ENCODE data around the gene CFAP46.

- TF ChIP-seq CTCF (IDR thresholded peaks at IDR 0.05) (no peak), POLR2A (IDR thresholded peaks at IDR 0.05) (no peak)
Measured at GRCh38 chr10:132813560-132814468, 128.6 kb downstream of the CFAP46 start.

All from Peyer's patch (tissue), 4 donors.